ENCODE results near the gene FAM237A. TPM values are rescaled to one million over a fixed set of nuclear protein-coding genes. Genes with fewer than 3 reads are reported as not detected.

The FAM237A gene
- total RNA-seq, 4 donors from 2014 or later, result not detected

GRCh38 chr2:206692971-206693370, 50.7 kb downstream of the FAM237A start:
- intact Hi-C loops (cut with DNase I; ENCODE audit: low total_unique reads), result loop anchor here (5.0 kb wide), 1 partner anchor 779 kb away; no protein-coding TSS in a partner anchor
- TF ChIP-seq, protein P1, sequence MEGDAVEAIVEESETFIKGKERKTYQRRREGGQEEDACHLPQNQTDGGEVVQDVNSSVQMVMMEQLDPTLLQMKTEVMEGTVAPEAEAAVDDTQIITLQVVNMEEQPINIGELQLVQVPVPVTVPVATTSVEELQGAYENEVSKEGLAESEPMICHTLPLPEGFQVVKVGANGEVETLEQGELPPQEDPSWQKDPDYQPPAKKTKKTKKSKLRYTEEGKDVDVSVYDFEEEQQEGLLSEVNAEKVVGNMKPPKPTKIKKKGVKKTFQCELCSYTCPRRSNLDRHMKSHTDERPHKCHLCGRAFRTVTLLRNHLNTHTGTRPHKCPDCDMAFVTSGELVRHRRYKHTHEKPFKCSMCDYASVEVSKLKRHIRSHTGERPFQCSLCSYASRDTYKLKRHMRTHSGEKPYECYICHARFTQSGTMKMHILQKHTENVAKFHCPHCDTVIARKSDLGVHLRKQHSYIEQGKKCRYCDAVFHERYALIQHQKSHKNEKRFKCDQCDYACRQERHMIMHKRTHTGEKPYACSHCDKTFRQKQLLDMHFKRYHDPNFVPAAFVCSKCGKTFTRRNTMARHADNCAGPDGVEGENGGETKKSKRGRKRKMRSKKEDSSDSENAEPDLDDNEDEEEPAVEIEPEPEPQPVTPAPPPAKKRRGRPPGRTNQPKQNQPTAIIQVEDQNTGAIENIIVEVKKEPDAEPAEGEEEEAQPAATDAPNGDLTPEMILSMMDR (IDR thresholded peaks at IDR 0.05), result no peak
- TF ChIP-seq POLR2A (IDR thresholded peaks at IDR 0.05), result no peak
- WGBS, 2 donors, result 65 to 78% methylated on average over 7 of the region's 7 CpGs
- no peak for DNase-seq (ENCODE audit: low spot score in 2 of 2)
- no peak overlapping the region for H3K4me3 ChIP-seq (ENCODE audit: low read depth, poor library complexity, severe bottlenecking)

DNA sequence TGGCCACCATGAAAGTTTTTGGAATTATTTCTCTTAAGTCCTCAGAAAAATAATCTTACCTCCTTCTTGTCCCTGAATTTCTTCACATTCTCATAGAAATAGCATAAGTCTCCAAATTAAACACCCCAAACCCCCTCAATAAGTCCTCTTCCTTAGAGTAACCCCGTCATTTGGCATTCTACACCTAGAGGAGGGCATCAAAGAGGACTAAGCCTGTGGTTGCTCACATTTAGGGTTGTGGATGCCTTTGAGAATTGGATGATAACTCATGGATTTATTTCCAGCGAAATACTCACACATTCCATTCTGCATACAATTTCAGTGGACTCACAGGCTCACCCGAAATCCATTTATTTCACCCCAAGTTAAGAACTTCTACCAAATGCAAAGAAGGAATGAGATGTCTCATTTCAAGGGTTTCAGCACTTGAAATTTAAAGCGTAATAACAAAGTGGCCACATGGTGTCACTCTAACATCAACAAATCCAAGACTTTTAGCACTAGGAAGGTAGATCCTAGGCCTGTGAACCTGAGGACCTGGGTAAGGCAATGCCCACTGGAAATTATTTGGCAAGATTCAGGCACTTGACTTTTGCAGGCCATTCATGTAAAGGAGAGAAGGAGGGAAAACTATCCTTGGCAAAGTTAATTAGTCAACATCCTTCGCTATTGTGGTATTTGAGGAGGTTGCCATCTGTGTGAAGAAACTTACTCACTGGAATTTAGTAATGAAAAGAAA, 51.3 kb downstream of the FAM237A start:
- intact Hi-C loops (cut with DNase I; ENCODE audit: low total_unique reads), result loop anchor here (5.0 kb wide), 1 partner anchor 779 kb away; no protein-coding TSS in a partner anchor
- peak in 1 of 2 donors; percentile 39 for DNase-seq (ENCODE audit: low spot score in 2 of 2)
- WGBS, 2 donors, result 35 to 36% methylated on average over 5 of the region's 5 CpGs
- H3K4me3 ChIP-seq (ENCODE audit: low read depth, poor library complexity, severe bottlenecking), result no peak overlapping the region
- TF ChIP-seq, protein P1 (IDR thresholded peaks at IDR 0.05), result no peak
- TF ChIP-seq POLR2A (IDR thresholded peaks at IDR 0.05), result no peak

GRCh38 chr2:206696910-206697309, 54.6 kb downstream of the FAM237A start:
- TF ChIP-seq, protein P1 (IDR thresholded peaks at IDR 0.05), result no peak
- no peak for TF ChIP-seq POLR2A (IDR thresholded peaks at IDR 0.05)
- intact Hi-C loops (cut with DNase I; ENCODE audit: low total_unique reads), result no loop called here
- H3K4me3 ChIP-seq (ENCODE audit: low read depth, poor library complexity, severe bottlenecking), result no peak overlapping the region
- DNase-seq (ENCODE audit: low spot score in 2 of 2), result no peak

DNA sequence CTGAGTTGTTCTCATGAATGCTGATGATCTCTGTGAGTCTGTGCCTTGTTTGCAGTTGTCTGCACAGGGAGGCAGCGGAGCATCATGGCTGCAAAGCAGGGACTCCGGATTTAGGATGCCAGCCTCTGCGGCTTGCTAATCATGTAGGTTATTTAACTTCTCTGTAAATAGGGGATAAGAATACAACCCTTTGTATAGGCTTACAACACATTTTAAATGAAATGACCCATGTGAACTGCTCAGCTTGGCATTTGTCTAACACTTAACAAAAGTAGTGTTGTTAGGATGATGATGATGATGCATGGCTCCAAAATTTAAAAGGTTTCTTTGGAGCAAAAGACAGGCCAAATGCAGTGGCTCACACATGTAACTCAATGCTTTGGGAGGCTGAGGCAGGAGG, 56.5 kb downstream of the FAM237A start:
- intact Hi-C loops (cut with DNase I; ENCODE audit: low total_unique reads), result no loop called here
- no peak for TF ChIP-seq POLR2A (IDR thresholded peaks at IDR 0.05)
- TF ChIP-seq, protein P1 (IDR thresholded peaks at IDR 0.05), result no peak
- no peak for DNase-seq (ENCODE audit: low spot score in 2 of 2)
- no peak overlapping the region for H3K4me3 ChIP-seq (ENCODE audit: low read depth, poor library complexity, severe bottlenecking)
- WGBS, 2 donors, result 70 to 79% methylated on average over 3 of the region's 3 CpGs

Other genes starting within 250 kb of the FAM237A start
- under 1 TPM in 2 of 4 donors, not detected in 2; 0.12 to 0.39 TPM for gene ADAM23, start 199.0 kb upstream of the FAM237A start, total RNA-seq
- gene DYTN, start 75.9 kb downstream of the FAM237A start, total RNA-seq, result not detected
- gene MDH1B, start 122.8 kb downstream of the FAM237A start, total RNA-seq, result 1 to 10 TPM in 1 of 4 donors, under 1 TPM in 3; 0.10 to 1.1 (median 0.46) TPM
- 10 to 100 TPM; 21.4 to 25.4 (median 23.8) TPM for gene FASTKD2, start 123.1 kb downstream of the FAM237A start, total RNA-seq

Data from lower leg skin (tissue), 4 donors.